GM18907 (cell line): ENCODE data around the gene RTN4RL2.

Source experiments
- ATAC-seq: cut with Tn5 transposase; IDR thresholded peaks from one replicate; pipeline ENCODE4 v1.9.1; 2021; ENCODE audit warnings: mild to moderate bottlenecking, moderate library complexity; ENCODE audit not compliant: unreplicated experiment

The RTN4RL2 gene

GRCh38 chr11:57460022-57460757 lies at the start of gene RTN4RL2:
TSS of gene RTN4RL2 (plus strand) at chr11:57460528. CDS start at chr11:57460866, 338 bp downstream.
- peak; percentile 48 for ATAC-seq

- ATAC-seq, result no peak
These were observed 46.6 kb upstream of the RTN4RL2 start for GRCh38 chr11:57413681-57414080.

- no peak for ATAC-seq
These were observed 45.6 kb upstream of the RTN4RL2 start for GRCh38 chr11:57414612-57415212.

GRCh38 chr11:57416436-57416835 lies 43.9 kb upstream of the RTN4RL2 start:
- ATAC-seq, result no peak

- no peak for ATAC-seq
These were observed 43.3 kb upstream of the RTN4RL2 start for GRCh38 chr11:57417056-57417455.

- no peak for ATAC-seq
These were observed 42.2 kb upstream of the RTN4RL2 start for GRCh38 chr11:57418131-57418530.

GRCh38 chr11:57419146-57419545 lies 41.2 kb upstream of the RTN4RL2 start:
- ATAC-seq, result no peak

- no peak for ATAC-seq
These were observed 39.3 kb upstream of the RTN4RL2 start for GRCh38 chr11:57421066-57421465.

- no peak for ATAC-seq
These were observed 38.5 kb upstream of the RTN4RL2 start for GRCh38 chr11:57421805-57422204.

- ATAC-seq, result no peak
These were observed 37.7 kb upstream of the RTN4RL2 start for GRCh38 chr11:57422669-57423068.

- no peak for ATAC-seq
These were observed 36.1 kb upstream of the RTN4RL2 start for GRCh38 chr11:57424137-57424791.

- ATAC-seq, result peak; percentile 94
These were observed 35.4 kb upstream of the RTN4RL2 start for GRCh38 chr11:57424792-57425564.

- ATAC-seq, result no peak
These were observed 34.5 kb upstream of the RTN4RL2 start for GRCh38 chr11:57425565-57426438.

- no peak for ATAC-seq
These were observed 33.8 kb upstream of the RTN4RL2 start for GRCh38 chr11:57426439-57426928.

GRCh38 chr11:57426929-57427726 lies 33.2 kb upstream of the RTN4RL2 start, which contains the start of gene SLC43A3:
TSS of gene SLC43A3 (minus strand) at chr11:57427121. CDS start at chr11:57426172, 949 bp downstream.
- peak; percentile 53 for ATAC-seq

GRCh38 chr11:57427727-57428082 lies 32.6 kb upstream of the RTN4RL2 start:
- no peak for ATAC-seq

GRCh38 chr11:57428643-57429042 lies 31.7 kb upstream of the RTN4RL2 start:
- no peak for ATAC-seq

GRCh38 chr11:57429946-57430345 lies 30.4 kb upstream of the RTN4RL2 start:
- ATAC-seq, result no peak

GRCh38 chr11:57430952-57431351 lies 29.4 kb upstream of the RTN4RL2 start:
- no peak for ATAC-seq
